ENCODE results near the gene LEFTY1.
A peak's percentile ranks its signal among the peaks of the same experiment; 100 is the strongest.

The LEFTY1 gene

GRCh38 chr1:225888898-225889601, at the start of gene LEFTY1:
Gene LEFTY1 (minus strand): TSS chr1:225889146. CDS start chr1:225889066, 80 bp downstream.
- TF ChIP-seq GATA2 (IDR thresholded peaks at IDR 0.05; ENCODE audit: low read depth, low read length), result no peak
- no peak for TF ChIP-seq GATA3 (IDR thresholded peaks at IDR 0.05; ENCODE audit: low read depth, low read length)

- TF ChIP-seq GATA2 (IDR thresholded peaks at IDR 0.05; ENCODE audit: low read depth, low read length), result no peak
- no peak for TF ChIP-seq GATA3 (IDR thresholded peaks at IDR 0.05; ENCODE audit: low read depth, low read length)
Measured at GRCh38 chr1:225937048-225937968, 48.4 kb upstream of the LEFTY1 start.

- no peak for TF ChIP-seq GATA3 (IDR thresholded peaks at IDR 0.05; ENCODE audit: low read depth, low read length)
- no peak for TF ChIP-seq GATA2 (IDR thresholded peaks at IDR 0.05; ENCODE audit: low read depth, low read length)
Measured at GRCh38 chr1:225936523-225936922, 47.6 kb upstream of the LEFTY1 start.

GRCh38 chr1:225934711-225935110, 45.8 kb upstream of the LEFTY1 start:
- TF ChIP-seq GATA3 (IDR thresholded peaks at IDR 0.05; ENCODE audit: low read depth, low read length), result no peak
- no peak for TF ChIP-seq GATA2 (IDR thresholded peaks at IDR 0.05; ENCODE audit: low read depth, low read length)

GRCh38 chr1:225933072-225933471, 44.1 kb upstream of the LEFTY1 start:
- TF ChIP-seq GATA2 (IDR thresholded peaks at IDR 0.05; ENCODE audit: low read depth, low read length) (no peak), GATA3 (IDR thresholded peaks at IDR 0.05; ENCODE audit: low read depth, low read length) (no peak)

- no peak for TF ChIP-seq GATA3 (IDR thresholded peaks at IDR 0.05; ENCODE audit: low read depth, low read length)
- TF ChIP-seq GATA2 (IDR thresholded peaks at IDR 0.05; ENCODE audit: low read depth, low read length), result no peak
Measured at GRCh38 chr1:225931270-225932136, 42.6 kb upstream of the LEFTY1 start.

- TF ChIP-seq GATA3 (IDR thresholded peaks at IDR 0.05; ENCODE audit: low read depth, low read length) (no peak), GATA2 (IDR thresholded peaks at IDR 0.05; ENCODE audit: low read depth, low read length) (no peak)
Measured at GRCh38 chr1:225930566-225930965, 41.6 kb upstream of the LEFTY1 start.

GRCh38 chr1:225928186-225929175, 39.5 kb upstream of the LEFTY1 start:
- TF ChIP-seq GATA3 (IDR thresholded peaks at IDR 0.05; ENCODE audit: low read depth, low read length), result no peak
- TF ChIP-seq GATA2 (IDR thresholded peaks at IDR 0.05; ENCODE audit: low read depth, low read length), result no peak

- TF ChIP-seq GATA2 (IDR thresholded peaks at IDR 0.05; ENCODE audit: low read depth, low read length), result no peak
- TF ChIP-seq GATA3 (IDR thresholded peaks at IDR 0.05; ENCODE audit: low read depth, low read length), result no peak
Measured at GRCh38 chr1:225926551-225927113, 37.7 kb upstream of the LEFTY1 start.

- peak; percentile 54; the same call in 1 of the 2 replicates for TF ChIP-seq GATA2 (IDR thresholded peaks at IDR 0.05; ENCODE audit: low read depth, low read length)
- TF ChIP-seq GATA3 (IDR thresholded peaks at IDR 0.05; ENCODE audit: low read depth, low read length), result no peak
Measured at GRCh38 chr1:225923692-225924555, 35.0 kb upstream of the LEFTY1 start, which contains the start of gene PYCR2. Gene PYCR2 (minus strand): TSS chr1:225924250. CDS start chr1:225924110, 140 bp downstream.

- TF ChIP-seq GATA3 (IDR thresholded peaks at IDR 0.05; ENCODE audit: low read depth, low read length), result no peak
- no peak for TF ChIP-seq GATA2 (IDR thresholded peaks at IDR 0.05; ENCODE audit: low read depth, low read length)
Measured at GRCh38 chr1:225923381-225923691, 34.4 kb upstream of the LEFTY1 start.

Measured in SH-SY5Y (cell line).